ENCODE data around the gene CFAP58.

CFAP58 gene

GRCh38 chr10:104391150-104391968 is 37.7 kb downstream of the CFAP58 start:
- H3K27ac ChIP-seq (ENCODE audit: low read length), result no peak overlapping the region
- no peaks in the 10 kb centered on the region for H3K9me3 ChIP-seq (ENCODE audit: insufficient read depth, low read depth, low read length)
- no peaks in the 10 kb centered on the region for H3K36me3 ChIP-seq (ENCODE audit: insufficient read depth, low read depth, low read length)
- no peak overlapping the region for H3K9ac ChIP-seq (ENCODE audit: low read depth, low read length)
- H3K27me3 ChIP-seq (ENCODE audit: insufficient read depth, low read length), result no peaks in the 10 kb centered on the region
- H3K4me3 ChIP-seq (ENCODE audit: low read length), result no peak overlapping the region
- peaks cover 8% of the 10 kb centered on the region for H3K4me1 ChIP-seq (ENCODE audit: insufficient read depth, low read length)

- Histone ChIP-seq H3K4me3 (ENCODE audit: low read length) (no peak overlapping the region), H3K36me3 (ENCODE audit: insufficient read depth, low read depth, low read length) (no peaks in the 10 kb centered on the region), H3K27me3 (ENCODE audit: insufficient read depth, low read length) (no peaks in the 10 kb centered on the region), H3K27ac (ENCODE audit: low read length) (no peak overlapping the region), H3K9me3 (ENCODE audit: insufficient read depth, low read depth, low read length) (no peaks in the 10 kb centered on the region), H3K4me1 (ENCODE audit: insufficient read depth, low read length) (peaks cover 8% of the 10 kb centered on the region), H3K9ac (ENCODE audit: low read depth, low read length) (no peak overlapping the region)
Observed at GRCh38 chr10:104391969-104392296, 38.3 kb downstream of the CFAP58 start.

- peaks cover 8% of the 10 kb centered on the region for H3K4me1 ChIP-seq (ENCODE audit: insufficient read depth, low read length)
- H3K9me3 ChIP-seq (ENCODE audit: insufficient read depth, low read depth, low read length), result no peaks in the 10 kb centered on the region
- no peak overlapping the region for H3K27ac ChIP-seq (ENCODE audit: low read length)
- H3K9ac ChIP-seq (ENCODE audit: low read depth, low read length), result no peak overlapping the region
- H3K36me3 ChIP-seq (ENCODE audit: insufficient read depth, low read depth, low read length), result no peaks in the 10 kb centered on the region
- no peak overlapping the region for H3K4me3 ChIP-seq (ENCODE audit: low read length)
- no peaks in the 10 kb centered on the region for H3K27me3 ChIP-seq (ENCODE audit: insufficient read depth, low read length)
Observed at GRCh38 chr10:104393387-104393786, 39.8 kb downstream of the CFAP58 start.

- H3K4me1 ChIP-seq (ENCODE audit: insufficient read depth, low read length), result peaks cover 6% of the 10 kb centered on the region
- H3K27ac ChIP-seq (ENCODE audit: low read length), result no peak overlapping the region
- H3K27me3 ChIP-seq (ENCODE audit: insufficient read depth, low read length), result no peaks in the 10 kb centered on the region
- H3K9ac ChIP-seq (ENCODE audit: low read depth, low read length), result no peak overlapping the region
- no peak overlapping the region for H3K4me3 ChIP-seq (ENCODE audit: low read length)
- H3K9me3 ChIP-seq (ENCODE audit: insufficient read depth, low read depth, low read length), result no peaks in the 10 kb centered on the region
- H3K36me3 ChIP-seq (ENCODE audit: insufficient read depth, low read depth, low read length), result no peaks in the 10 kb centered on the region
Observed at GRCh38 chr10:104396581-104396980, 42.9 kb downstream of the CFAP58 start.

GRCh38 chr10:104403636-104404035 is 50.0 kb downstream of the CFAP58 start:
- Histone ChIP-seq H3K4me3 (ENCODE audit: low read length) (no peak overlapping the region), H3K36me3 (ENCODE audit: insufficient read depth, low read depth, low read length) (no peaks in the 10 kb centered on the region), H3K27ac (ENCODE audit: low read length) (no peak overlapping the region), H3K27me3 (ENCODE audit: insufficient read depth, low read length) (no peaks in the 10 kb centered on the region), H3K9me3 (ENCODE audit: insufficient read depth, low read depth, low read length) (no peaks in the 10 kb centered on the region), H3K4me1 (ENCODE audit: insufficient read depth, low read length) (no peaks in the 10 kb centered on the region), H3K9ac (ENCODE audit: low read depth, low read length) (no peak overlapping the region)

GRCh38 chr10:104406715-104407650 is 53.4 kb downstream of the CFAP58 start:
- Histone ChIP-seq H3K36me3 (ENCODE audit: insufficient read depth, low read depth, low read length) (no peaks in the 10 kb centered on the region), H3K4me1 (ENCODE audit: insufficient read depth, low read length) (no peaks in the 10 kb centered on the region), H3K4me3 (ENCODE audit: low read length) (no peak overlapping the region), H3K27me3 (ENCODE audit: insufficient read depth, low read length) (no peaks in the 10 kb centered on the region), H3K9me3 (ENCODE audit: insufficient read depth, low read depth, low read length) (no peaks in the 10 kb centered on the region), H3K9ac (ENCODE audit: low read depth, low read length) (no peak overlapping the region), H3K27ac (ENCODE audit: low read length) (no peak overlapping the region)

- H3K27me3 ChIP-seq (ENCODE audit: insufficient read depth, low read length), result no peaks in the 10 kb centered on the region
- H3K4me1 ChIP-seq (ENCODE audit: insufficient read depth, low read length), result peaks cover 5% of the 10 kb centered on the region; the same call in 1 of the 2 replicates
- H3K9me3 ChIP-seq (ENCODE audit: insufficient read depth, low read depth, low read length), result no peaks in the 10 kb centered on the region
Observed at GRCh38 chr10:104413528-104413927, 59.9 kb downstream of the CFAP58 start.

GRCh38 chr10:104415526-104416165 is 62.0 kb downstream of the CFAP58 start:
- H3K27ac ChIP-seq (ENCODE audit: low read length), result no peak overlapping the region
- no peaks in the 10 kb centered on the region for H3K27me3 ChIP-seq (ENCODE audit: insufficient read depth, low read length)
- no peaks in the 10 kb centered on the region for H3K9me3 ChIP-seq (ENCODE audit: insufficient read depth, low read depth, low read length)
- no peaks in the 10 kb centered on the region for H3K36me3 ChIP-seq (ENCODE audit: insufficient read depth, low read depth, low read length)
- H3K4me3 ChIP-seq (ENCODE audit: low read length), result no peak overlapping the region
- H3K9ac ChIP-seq (ENCODE audit: low read depth, low read length), result no peak overlapping the region
- H3K4me1 ChIP-seq (ENCODE audit: insufficient read depth, low read length), result peaks cover 5% of the 10 kb centered on the region; the same call in 1 of the 2 replicates

More at GRCh38 chr10:104413528-104413927, 59.9 kb downstream of the CFAP58 start:
- no peaks in the 10 kb centered on the region for H3K36me3 ChIP-seq (ENCODE audit: insufficient read depth, low read depth, low read length)
- H3K27ac ChIP-seq (ENCODE audit: low read length), result no peak overlapping the region
- no peak overlapping the region for H3K4me3 ChIP-seq (ENCODE audit: low read length)
- H3K9ac ChIP-seq (ENCODE audit: low read depth, low read length), result no peak overlapping the region

GRCh38 chr10:104416851-104417250 is 63.2 kb downstream of the CFAP58 start:
- H3K4me3 ChIP-seq (ENCODE audit: low read length), result no peak overlapping the region
- H3K27ac ChIP-seq (ENCODE audit: low read length), result no peak overlapping the region
- H3K9me3 ChIP-seq (ENCODE audit: insufficient read depth, low read depth, low read length), result no peaks in the 10 kb centered on the region
- H3K9ac ChIP-seq (ENCODE audit: low read depth, low read length), result no peak overlapping the region
- H3K27me3 ChIP-seq (ENCODE audit: insufficient read depth, low read length), result no peaks in the 10 kb centered on the region
- H3K4me1 ChIP-seq (ENCODE audit: insufficient read depth, low read length), result peaks cover 5% of the 10 kb centered on the region; the same call in 1 of the 2 replicates
- no peaks in the 10 kb centered on the region for H3K36me3 ChIP-seq (ENCODE audit: insufficient read depth, low read depth, low read length)

- H3K9ac ChIP-seq (ENCODE audit: low read depth, low read length), result no peak overlapping the region
- no peaks in the 10 kb centered on the region for H3K36me3 ChIP-seq (ENCODE audit: insufficient read depth, low read depth, low read length)
- H3K27me3 ChIP-seq (ENCODE audit: insufficient read depth, low read length), result no peaks in the 10 kb centered on the region
- no peak overlapping the region for H3K4me3 ChIP-seq (ENCODE audit: low read length)
- no peak overlapping the region for H3K27ac ChIP-seq (ENCODE audit: low read length)
- peaks cover 5% of the 10 kb centered on the region; the same call in 1 of the 2 replicates for H3K4me1 ChIP-seq (ENCODE audit: insufficient read depth, low read length)
- H3K9me3 ChIP-seq (ENCODE audit: insufficient read depth, low read depth, low read length), result no peaks in the 10 kb centered on the region
Observed at GRCh38 chr10:104417637-104418292, 64.1 kb downstream of the CFAP58 start.

- Histone ChIP-seq H3K4me1 (ENCODE audit: insufficient read depth, low read length) (peaks cover 10% of the 10 kb centered on the region; the same call in 1 of the 2 replicates), H3K9me3 (ENCODE audit: insufficient read depth, low read depth, low read length) (no peaks in the 10 kb centered on the region), H3K27me3 (ENCODE audit: insufficient read depth, low read length) (no peaks in the 10 kb centered on the region), H3K9ac (ENCODE audit: low read depth, low read length) (no peak overlapping the region), H3K27ac (ENCODE audit: low read length) (no peak overlapping the region), H3K36me3 (ENCODE audit: insufficient read depth, low read depth, low read length) (no peaks in the 10 kb centered on the region), H3K4me3 (ENCODE audit: low read length) (no peak overlapping the region)
Observed at GRCh38 chr10:104424719-104425118, 71.1 kb downstream of the CFAP58 start.

Measured in iPS-20b (cell line).